Keratinocyte (primary cell): ENCODE results near the gene MN1. TPM values are rescaled to one million over a fixed set of nuclear protein-coding genes. Genes with fewer than 3 reads are reported as not detected.

Experiments
- DNase-seq: peaks from one replicate; pipeline ENCODE4 v3.0.0-alpha.2; 2011; ENCODE audit warnings: low read depth, missing footprints, low spot score
- FAIRE-seq: peaks from 2 replicates; lab custom pipeline; 2011; peaks lifted over from hg19 to GRCh38; lab: Jason Lieb, UNC
- H2AFZ ChIP-seq: 2 replicates; pipeline ENCODE4 v1.6.0; 2012; ENCODE audit warnings: low read length, control low read depth, inconsistent platforms; ENCODE audit not compliant: control insufficient read depth
- H3K27ac ChIP-seq: 2 replicates; pipeline ENCODE4 v1.5.1; 2011; ENCODE audit warnings: low read length; ENCODE audit not compliant: control insufficient read depth, insufficient read depth
- H3K27me3 ChIP-seq: 3 replicates; pipeline ENCODE4 v1.6.0; 2011; ENCODE audit warnings: low read length; ENCODE audit not compliant: control insufficient read depth, insufficient read depth; ENCODE audit errors: extremely low read depth
- H3K36me3 ChIP-seq, 2 experiments: 2 replicates in 1 of 2; 3 replicates in 1 of 2; pipeline ENCODE4 v1.5.1; 2011; ENCODE audit warnings: low read length in 2 of 2, mild to moderate bottlenecking in 1 of 2; ENCODE audit not compliant: control insufficient read depth in 2 of 2, insufficient read depth in 2 of 2; ENCODE audit errors: extremely low read depth in 1 of 2
- H3K4me1 ChIP-seq: 3 replicates; pipeline ENCODE4 v1.5.1; 2011; ENCODE audit warnings: low read length; ENCODE audit not compliant: control insufficient read depth, insufficient read depth; ENCODE audit errors: extremely low read depth
- H3K4me2 ChIP-seq: 3 replicates; pipeline ENCODE4 v1.6.0; 2011; ENCODE audit warnings: low read depth, low read length; ENCODE audit not compliant: control insufficient read depth, insufficient read depth; ENCODE audit errors: extremely low read depth
- H3K4me3 ChIP-seq, 3 experiments: fragments of 200-600 bp in 1 of 3; sonication (generic) in 1 of 3; 2 replicates in 2 of 3; 3 replicates in 1 of 3; pipeline ENCODE4 v1.5.1; 2011 to 2016; ENCODE audit warnings: low read length in 3 of 3, mild to moderate bottlenecking in 3 of 3, control low read depth in 2 of 3, inconsistent platforms in 1 of 3, low read depth in 1 of 3, mixed read lengths in 1 of 3, mixed run types in 1 of 3, moderate library complexity in 1 of 3; ENCODE audit not compliant: control insufficient read depth in 2 of 3, insufficient read depth in 2 of 3; ENCODE audit errors: extremely low read depth in 1 of 3
- H3K79me2 ChIP-seq: 2 replicates; pipeline ENCODE4 v1.6.0; 2012; ENCODE audit warnings: low read length; ENCODE audit not compliant: control insufficient read depth, insufficient read depth
- H3K9ac ChIP-seq: 3 replicates; pipeline ENCODE4 v1.6.0; 2011; ENCODE audit warnings: low read length; ENCODE audit not compliant: control insufficient read depth, insufficient read depth; ENCODE audit errors: extremely low read depth
- H3K9me1 ChIP-seq: 3 replicates; pipeline ENCODE4 v1.6.0; 2011; ENCODE audit warnings: low read length; ENCODE audit not compliant: control insufficient read depth, insufficient read depth; ENCODE audit errors: extremely low read depth
- H3K9me3 ChIP-seq: 2 replicates; pipeline ENCODE4 v1.5.1; 2012; ENCODE audit warnings: low read depth, low read length; ENCODE audit not compliant: control insufficient read depth
- H4K20me1 ChIP-seq: 3 replicates; pipeline ENCODE4 v1.6.0; 2011; ENCODE audit warnings: low read length; ENCODE audit not compliant: control insufficient read depth, insufficient read depth; ENCODE audit errors: extremely low read depth
- EZH2 ChIP-seq: IDR thresholded peaks from one replicate; pipeline ENCODE4 v1.6.1; 2012; ENCODE audit warnings: inconsistent platforms, mild to moderate bottlenecking, low read length, moderate library complexity
- dilution Hi-C: fragments of 300-500 bp; cut with MboI; formaldehyde crosslinking; loops from one replicate; pipeline ENCODE4 v1.7.0; 2020; ENCODE audit warnings: low sequenced_read_pairs; ENCODE audit not compliant: extremely low pct_ligation_motif_present
- polyA plus RNA-seq, 5 experiments: library from polyadenylated mRNA; depleted of rRNA in 3 of 5; stranded (reverse) in 3 of 5; stranded (forward) in 1 of 5; unstranded in 1 of 5; fragments of >200 nt; gene quantifications; 1 replicate in 1 of 5; 2 replicates in 3 of 5; 3 replicates in 1 of 5; pipeline versions ENCODE4 v1.2.1 to v1.2.3, GENCODE V29; 2011 to 2012; ENCODE audit warnings: missing spikeins in 2 of 5, low read depth in 1 of 5, low replicate concordance in 1 of 5
- TF ChIP-seq, protein P1 (sequence below), 3 experiments: IDR thresholded peaks in 1 of 3; conservative IDR thresholded peaks in 1 of 3; optimal IDR thresholded peaks in 1 of 3; 2 replicates in 2 of 3; 3 replicates in 1 of 3; pipeline versions ENCODE3 to v1.5.1; 2011; ENCODE audit warnings: low read length in 3 of 3, mild to moderate bottlenecking in 3 of 3, moderate library complexity in 2 of 3, control low read depth in 1 of 3, inconsistent platforms in 1 of 3; ENCODE audit not compliant: insufficient read depth in 2 of 3; ENCODE audit errors: extremely low read depth in 1 of 3

Gene MN1
- polyA plus RNA-seq, 1 donor (not counting 4 experiments of a cell fraction or from before 2014, with no cell fraction given) = 2.2 TPM

DNA sequence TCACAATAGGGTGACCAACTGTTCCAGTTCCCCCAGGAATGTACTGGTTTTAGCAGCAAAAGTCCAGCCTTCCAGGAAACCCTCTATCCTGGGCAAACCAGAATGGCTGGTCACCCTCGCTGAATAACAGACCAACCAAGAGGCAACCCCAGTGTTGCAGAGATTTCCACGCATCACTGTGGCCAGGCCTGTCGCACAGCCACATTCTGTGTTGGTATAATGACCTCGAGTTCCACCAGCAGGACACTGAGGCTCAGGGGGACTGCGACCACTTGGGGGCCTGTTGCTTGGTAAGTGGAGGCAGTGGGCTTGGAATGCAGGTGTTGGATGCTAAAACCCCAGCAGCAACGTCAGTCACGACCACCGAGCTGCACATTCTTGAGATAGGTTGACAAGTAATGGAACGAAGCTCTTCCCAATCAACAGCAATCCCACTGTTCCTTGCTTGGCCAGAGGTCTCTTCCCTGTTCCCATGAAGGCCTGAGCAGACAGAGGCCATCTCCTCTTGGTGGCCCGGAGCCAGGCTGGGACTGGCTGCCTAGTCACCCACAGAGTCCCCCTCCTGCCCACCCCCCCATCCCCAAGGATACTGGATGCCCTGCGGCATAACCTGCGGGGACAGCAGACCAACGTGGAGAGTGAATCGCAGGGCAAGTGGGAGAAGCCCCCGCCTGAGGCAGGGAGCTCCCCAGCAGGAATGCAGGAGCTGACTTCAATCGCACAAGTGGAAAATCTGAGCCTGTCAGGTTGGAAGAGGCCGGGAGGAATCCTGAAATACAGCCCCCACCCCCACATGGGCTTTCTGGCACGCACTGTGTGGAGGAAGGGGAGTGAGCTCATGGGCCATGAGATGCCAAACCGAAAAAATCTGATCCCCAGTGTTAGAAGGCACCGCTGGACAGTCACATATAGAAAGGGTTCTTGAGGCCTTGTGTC, 43.4 kb upstream of the MN1 start:
- FAIRE-seq = no peak

GRCh38 chr22:27844256-27844655, 42.7 kb upstream of the MN1 start:
- Histone ChIP-seq H3K79me2 (no peaks in the 10 kb centered on the region), H3K4me3 (no peak overlapping the region), H3K9ac (no peak overlapping the region), H3K27me3 (no peaks in the 10 kb centered on the region), H3K9me3 (no peaks in the 10 kb centered on the region), H3K9me1 (no peaks in the 10 kb centered on the region), H3K4me2 (no peak overlapping the region), H3K36me3 (peaks cover 10 to 15% of the 10 kb centered on the region in 2 experiments), H3K27ac (no peak overlapping the region), H2AFZ (no peak overlapping the region), H3K4me1 (no peaks in the 10 kb centered on the region), H4K20me1 (no peaks in the 10 kb centered on the region)
- DNase-seq (no peak), FAIRE-seq (no peak)
- dilution Hi-C loops = no loop called here
- TF ChIP-seq, protein P1, sequence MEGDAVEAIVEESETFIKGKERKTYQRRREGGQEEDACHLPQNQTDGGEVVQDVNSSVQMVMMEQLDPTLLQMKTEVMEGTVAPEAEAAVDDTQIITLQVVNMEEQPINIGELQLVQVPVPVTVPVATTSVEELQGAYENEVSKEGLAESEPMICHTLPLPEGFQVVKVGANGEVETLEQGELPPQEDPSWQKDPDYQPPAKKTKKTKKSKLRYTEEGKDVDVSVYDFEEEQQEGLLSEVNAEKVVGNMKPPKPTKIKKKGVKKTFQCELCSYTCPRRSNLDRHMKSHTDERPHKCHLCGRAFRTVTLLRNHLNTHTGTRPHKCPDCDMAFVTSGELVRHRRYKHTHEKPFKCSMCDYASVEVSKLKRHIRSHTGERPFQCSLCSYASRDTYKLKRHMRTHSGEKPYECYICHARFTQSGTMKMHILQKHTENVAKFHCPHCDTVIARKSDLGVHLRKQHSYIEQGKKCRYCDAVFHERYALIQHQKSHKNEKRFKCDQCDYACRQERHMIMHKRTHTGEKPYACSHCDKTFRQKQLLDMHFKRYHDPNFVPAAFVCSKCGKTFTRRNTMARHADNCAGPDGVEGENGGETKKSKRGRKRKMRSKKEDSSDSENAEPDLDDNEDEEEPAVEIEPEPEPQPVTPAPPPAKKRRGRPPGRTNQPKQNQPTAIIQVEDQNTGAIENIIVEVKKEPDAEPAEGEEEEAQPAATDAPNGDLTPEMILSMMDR (optimal IDR thresholded peaks at IDR 0.05 in 1 of 3, IDR thresholded peaks at IDR 0.05 in 1 of 3, conservative IDR thresholded peaks at IDR 0.05 in 1 of 3; ENCODE audit: extremely low read depth in 1 of 3, insufficient read depth in 2 of 3, low read length in 3 of 3) = no peak
- TF ChIP-seq EZH2 = no peak

More for the DNA sequence above, 43.4 kb upstream of the MN1 start:
- dilution Hi-C loops = no loop called here
- Histone ChIP-seq H3K4me2 (no peak overlapping the region), H3K27ac (no peak overlapping the region), H3K4me1 (no peaks in the 10 kb centered on the region), H3K9me3 (no peaks in the 10 kb centered on the region), H3K9ac (no peak overlapping the region), H2AFZ (no peak overlapping the region), H3K9me1 (no peaks in the 10 kb centered on the region), H4K20me1 (no peaks in the 10 kb centered on the region), H3K36me3 (peaks cover 10 to 17% of the 10 kb centered on the region in 2 experiments), H3K4me3 (no peak overlapping the region), H3K79me2 (no peaks in the 10 kb centered on the region), H3K27me3 (no peaks in the 10 kb centered on the region)
- no peak for DNase-seq
- TF ChIP-seq EZH2 = no peak
- TF ChIP-seq, protein P1 (optimal IDR thresholded peaks at IDR 0.05 in 1 of 3, IDR thresholded peaks at IDR 0.05 in 1 of 3, conservative IDR thresholded peaks at IDR 0.05 in 1 of 3; ENCODE audit: extremely low read depth in 1 of 3, insufficient read depth in 2 of 3, low read length in 3 of 3) = no peak
